GM18867 (cell line): ENCODE data around the gene ARSD.

Experiments used
- ATAC-seq: cut with Tn5 transposase; IDR thresholded peaks from one replicate; pipeline ENCODE4 v1.9.1; 2021; ENCODE audit warnings: mild to moderate bottlenecking, moderate library complexity; ENCODE audit not compliant: unreplicated experiment

The ARSD gene

DNA sequence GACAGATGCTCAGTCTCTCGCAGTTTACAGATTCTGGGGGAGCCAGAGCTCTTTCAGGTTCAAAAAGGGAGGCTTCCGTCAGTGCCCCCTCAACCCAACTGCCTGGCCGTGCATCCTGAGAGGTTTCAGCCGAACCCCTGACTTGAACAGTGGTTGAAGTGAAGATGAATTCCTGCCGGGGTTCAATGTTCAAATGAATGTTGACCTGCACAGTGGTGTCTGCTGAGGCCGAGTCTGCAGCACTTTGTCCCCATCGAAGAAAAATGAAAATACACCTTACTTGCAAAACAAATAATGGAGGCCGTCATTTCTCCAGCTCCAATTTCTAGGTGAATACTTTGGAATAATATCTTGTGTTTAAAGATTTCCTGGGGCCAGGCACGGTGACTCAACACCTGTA lies 66.7 kb downstream of the ARSD start:
- ATAC-seq = no peak

DNA sequence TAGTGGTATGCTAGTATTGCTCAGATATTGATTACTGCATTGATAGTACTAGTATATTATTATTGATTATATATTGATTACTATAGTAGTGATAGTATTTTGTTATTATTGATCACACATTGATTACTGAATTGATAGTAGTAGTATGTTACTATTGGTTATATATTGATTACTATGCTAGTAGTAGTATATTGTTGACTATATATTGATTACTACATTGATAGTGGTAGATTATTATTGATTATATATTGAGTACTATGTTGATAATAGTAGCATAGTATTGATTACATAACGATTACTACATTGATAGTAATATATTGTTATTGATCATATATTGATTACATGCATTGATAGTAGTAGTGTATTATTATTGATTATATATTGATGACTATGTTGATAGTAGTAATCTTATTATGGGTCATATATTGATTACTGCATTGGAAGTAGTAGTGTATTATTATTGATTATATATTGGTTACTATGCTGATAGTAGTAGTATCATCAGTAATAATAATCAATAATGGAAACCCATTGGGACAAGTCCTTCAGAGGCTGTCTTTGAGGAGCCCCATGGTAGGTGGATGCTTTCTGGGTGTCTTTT lies 69.8 kb downstream of the ARSD start:
- no peak for ATAC-seq

DNA sequence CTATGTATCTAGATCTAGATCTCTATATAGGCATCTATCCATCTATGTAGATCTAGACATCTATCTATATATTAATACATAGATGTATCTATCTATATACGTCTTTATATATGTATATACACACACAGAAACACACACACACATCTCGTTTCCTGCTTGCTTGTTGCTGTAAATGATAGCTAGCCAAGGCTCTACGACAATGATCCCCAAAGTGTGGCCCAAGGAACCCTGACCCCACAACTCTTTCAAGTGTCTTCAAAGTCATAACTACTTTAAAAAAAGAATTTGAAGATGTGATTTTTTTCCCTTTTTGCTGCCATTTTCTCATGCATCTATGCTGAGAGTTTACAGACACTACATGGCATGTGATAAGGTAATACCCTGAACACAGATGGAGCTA lies 71.6 kb downstream of the ARSD start:
- ATAC-seq = no peak

DNA sequence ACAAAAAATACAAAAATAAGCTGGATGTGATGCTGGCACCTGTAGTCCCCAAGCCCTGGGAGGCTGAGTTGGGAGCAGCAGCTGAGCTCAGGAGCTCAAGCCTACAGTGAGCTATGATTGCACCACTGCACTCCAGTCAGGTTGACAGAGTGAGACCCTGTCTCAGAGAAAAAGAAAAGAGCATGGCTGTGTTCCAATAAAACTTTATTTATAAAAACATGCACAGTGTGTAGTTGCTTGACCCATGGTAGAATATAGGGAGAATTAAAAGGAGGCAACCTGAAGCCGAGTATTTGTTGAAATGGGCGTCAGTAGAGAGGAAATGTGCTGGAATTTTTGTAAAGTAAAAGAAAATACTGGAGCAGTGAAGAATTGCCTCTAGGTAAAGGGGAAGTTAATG lies 73.4 kb downstream of the ARSD start:
- ATAC-seq = no peak

DNA sequence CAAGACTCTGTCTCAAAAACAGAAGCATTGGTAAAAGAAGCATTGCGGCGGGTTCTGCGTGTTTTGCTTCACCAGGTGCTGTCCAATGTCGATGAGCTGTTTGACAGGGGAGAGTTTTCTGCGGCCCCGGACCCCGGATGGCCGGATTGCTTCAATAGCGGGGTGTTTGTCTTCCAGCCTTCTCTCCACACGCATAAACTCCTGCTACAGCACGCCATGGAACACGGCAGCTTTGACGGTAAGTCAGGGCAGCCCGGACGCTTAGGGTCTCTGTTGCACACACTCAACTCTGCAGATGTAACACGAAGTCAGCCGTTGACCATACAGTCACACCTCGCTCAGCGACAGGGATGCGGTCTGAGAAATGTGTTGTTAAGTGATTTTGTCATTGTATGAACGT lies 74.2 kb downstream of the ARSD start:
- no peak for ATAC-seq
